Testis (tissue), 2 donors: Measurements from ENCODE around the gene E2F1.

Experiments
- CTCF ChIP-seq, 3 experiments: fragments of 450-650 bp in 2 of 3; fragments of 200-600 bp in 1 of 3; sonication (generic) in 1 of 3; IDR thresholded peaks; one replicate each; pipeline ENCODE4 v1.5.1; 2016 to 2019; ENCODE audit warnings: antibody characterized with exemption in 3 of 3, mild to moderate bottlenecking in 2 of 3, moderate library complexity in 1 of 3
- POLR2A ChIP-seq: fragments of 450-650 bp; IDR thresholded peaks from one replicate; pipeline ENCODE4 v1.6.1; 2017; ENCODE audit warnings: antibody characterized with exemption, mild to moderate bottlenecking, moderate library complexity

- TF ChIP-seq CTCF (IDR thresholded peaks at IDR 0.05) (no peak), POLR2A (no peak)
Observed at GRCh38 chr20:33648396-33649004, 37.7 kb downstream of the E2F1 start.
